Testis (tissue), 3 donors: Measurements from ENCODE around the gene CFAP299. TPM values are rescaled to one million over a fixed set of nuclear protein-coding genes. Genes with fewer than 3 reads are reported as not detected.

ENCODE experiments used
- DNase-seq: peaks from one replicate; pipeline ENCODE4 v3.0.0-alpha.2; 2019
- H3K27ac ChIP-seq, 2 donors: fragments of 200-600 bp; sonication (generic); one replicate each; pipeline ENCODE4 v1.5.1; 2019
- H3K27me3 ChIP-seq: fragments of 200-600 bp; sonication (generic); one replicate; pipeline ENCODE4 v1.5.1; 2019
- H3K36me3 ChIP-seq: fragments of 200-600 bp; sonication (generic); one replicate; pipeline ENCODE4 v1.5.1; 2017; ENCODE audit warnings: low read depth; ENCODE audit errors: missing control alignments
- H3K4me1 ChIP-seq: fragments of 200-600 bp; sonication (generic); one replicate; pipeline ENCODE4 v1.5.1; 2019
- H3K4me3 ChIP-seq, 2 donors: fragments of 200-600 bp; sonication (generic); one replicate each; pipeline ENCODE4 v1.5.1; 2017 to 2019
- H3K9me3 ChIP-seq: fragments of 200-600 bp; sonication (generic); one replicate; pipeline ENCODE4 v1.5.1; 2017
- POLR2A ChIP-seq: fragments of 450-650 bp; IDR thresholded peaks from one replicate; pipeline ENCODE4 v1.6.1; 2017; ENCODE audit warnings: antibody characterized with exemption, mild to moderate bottlenecking, moderate library complexity
- WGBS, 2 donors: methylation state at CpG; one replicate each; pipeline ENCODE4 v1.1.5; 2018; 5-methylcytosine and 5-hydroxymethylcytosine counted together
- intact Hi-C: fragments of 100-400 bp; cut with DNase I; formaldehyde crosslinking; loops from one replicate; pipeline ENCODE4 v1.15.1; 2023; ENCODE audit warnings: low total_unique reads
- polyA plus RNA-seq: library from polyadenylated mRNA; stranded (reverse); fragments of 350-450 nt; fragmentation: Illumina TruSeq; extraction: RNeasy Lipid Tissue Mini Kit (QIAGEN cat#74804); gene quantifications from one replicate; pipeline ENCODE4 v1.2.3, GENCODE V29; 2014; ENCODE audit warnings: low read depth, low replicate concordance; ENCODE audit not compliant: insufficient read depth
- total RNA-seq, 2 donors: library from RNA; depleted of rRNA; stranded (reverse); fragments of >200 nt; gene quantifications; one replicate each; pipeline ENCODE4 v1.2.3, GENCODE V29; 2016
- TF ChIP-seq, protein P1 (sequence below), 3 experiments: fragments of 450-650 bp in 2 of 3; fragments of 200-600 bp in 1 of 3; sonication (generic) in 1 of 3; IDR thresholded peaks; one replicate each; pipeline ENCODE4 v1.5.1; 2016 to 2019; ENCODE audit warnings: antibody characterized with exemption in 3 of 3, mild to moderate bottlenecking in 2 of 3, moderate library complexity in 1 of 3

CFAP299 gene
- total and polyA plus RNA-seq, 3 donors from 2014 or later = 18.1 to 51.9 (median 21.4) TPM

DNA sequence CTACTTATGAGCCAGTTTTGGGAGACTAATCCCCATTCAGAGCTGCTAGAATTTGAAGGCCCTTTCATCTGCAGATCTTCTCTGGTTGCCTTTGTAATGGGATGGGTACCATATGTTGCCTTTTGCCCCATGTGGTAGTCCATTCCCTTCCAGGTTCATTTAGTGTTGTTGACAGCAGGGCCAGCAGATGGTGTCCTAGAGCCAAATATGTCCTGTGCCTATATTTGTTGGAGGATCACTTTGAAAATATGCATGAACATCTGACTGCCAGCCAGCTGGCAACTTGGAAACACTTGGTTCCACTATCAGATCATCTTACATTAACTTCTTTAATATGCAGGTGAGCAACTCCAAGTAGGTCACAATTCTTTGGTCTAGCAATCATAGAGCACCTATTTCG lies 30.4 kb downstream of the CFAP299 start:
- 87 to 93% methylated on average over 1 of the region's 1 CpG for WGBS, 2 donors
- intact Hi-C loops = no loop called here

DNA sequence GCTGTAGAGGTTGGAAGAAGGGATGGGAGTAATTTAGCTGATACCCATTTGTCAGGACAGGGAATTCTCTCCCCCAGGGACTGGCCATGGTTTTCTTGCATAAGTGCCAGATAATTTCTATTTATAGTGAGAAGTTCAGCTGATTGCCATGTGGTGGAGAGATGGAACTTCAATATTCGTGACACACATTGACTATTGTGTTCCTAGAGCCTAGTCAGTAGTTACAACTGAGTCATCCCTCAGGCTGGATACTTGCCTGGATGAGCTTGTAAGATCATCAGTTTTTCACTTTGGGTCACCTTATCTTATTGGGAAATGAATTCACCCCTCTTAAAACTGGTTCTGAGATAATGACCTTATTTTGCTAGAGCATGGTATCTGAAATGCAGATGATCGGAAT lies 32.2 kb downstream of the CFAP299 start:
- intact Hi-C loops = no loop called here
- no peaks in the 10 kb centered on the region for H3K27me3 ChIP-seq
- H3K9me3 ChIP-seq = no peaks in the 10 kb centered on the region
- H3K4me1 ChIP-seq = no peaks in the 10 kb centered on the region
- H3K36me3 ChIP-seq = no peaks in the 10 kb centered on the region
- DNase-seq = no peak
- no peak overlapping the region for H3K27ac ChIP-seq
- H3K4me3 ChIP-seq = no peak overlapping the region
- no peak for TF ChIP-seq POLR2A
- WGBS, 2 donors = 92 to 93% methylated on average over 2 of the region's 2 CpGs

More for the DNA sequence above, 30.4 kb downstream of the CFAP299 start:
- Histone ChIP-seq H3K9me3 (no peaks in the 10 kb centered on the region), H3K4me3 (no peak overlapping the region), H3K27me3 (no peaks in the 10 kb centered on the region), H3K27ac (no peak overlapping the region), H3K36me3 (no peaks in the 10 kb centered on the region), H3K4me1 (no peaks in the 10 kb centered on the region)
- peak; percentile 54 for DNase-seq
- TF ChIP-seq POLR2A = no peak
- TF ChIP-seq, protein P1, sequence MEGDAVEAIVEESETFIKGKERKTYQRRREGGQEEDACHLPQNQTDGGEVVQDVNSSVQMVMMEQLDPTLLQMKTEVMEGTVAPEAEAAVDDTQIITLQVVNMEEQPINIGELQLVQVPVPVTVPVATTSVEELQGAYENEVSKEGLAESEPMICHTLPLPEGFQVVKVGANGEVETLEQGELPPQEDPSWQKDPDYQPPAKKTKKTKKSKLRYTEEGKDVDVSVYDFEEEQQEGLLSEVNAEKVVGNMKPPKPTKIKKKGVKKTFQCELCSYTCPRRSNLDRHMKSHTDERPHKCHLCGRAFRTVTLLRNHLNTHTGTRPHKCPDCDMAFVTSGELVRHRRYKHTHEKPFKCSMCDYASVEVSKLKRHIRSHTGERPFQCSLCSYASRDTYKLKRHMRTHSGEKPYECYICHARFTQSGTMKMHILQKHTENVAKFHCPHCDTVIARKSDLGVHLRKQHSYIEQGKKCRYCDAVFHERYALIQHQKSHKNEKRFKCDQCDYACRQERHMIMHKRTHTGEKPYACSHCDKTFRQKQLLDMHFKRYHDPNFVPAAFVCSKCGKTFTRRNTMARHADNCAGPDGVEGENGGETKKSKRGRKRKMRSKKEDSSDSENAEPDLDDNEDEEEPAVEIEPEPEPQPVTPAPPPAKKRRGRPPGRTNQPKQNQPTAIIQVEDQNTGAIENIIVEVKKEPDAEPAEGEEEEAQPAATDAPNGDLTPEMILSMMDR (IDR thresholded peaks at IDR 0.05) = peak in 2 of 3 experiments; percentile 23 to 49

DNA sequence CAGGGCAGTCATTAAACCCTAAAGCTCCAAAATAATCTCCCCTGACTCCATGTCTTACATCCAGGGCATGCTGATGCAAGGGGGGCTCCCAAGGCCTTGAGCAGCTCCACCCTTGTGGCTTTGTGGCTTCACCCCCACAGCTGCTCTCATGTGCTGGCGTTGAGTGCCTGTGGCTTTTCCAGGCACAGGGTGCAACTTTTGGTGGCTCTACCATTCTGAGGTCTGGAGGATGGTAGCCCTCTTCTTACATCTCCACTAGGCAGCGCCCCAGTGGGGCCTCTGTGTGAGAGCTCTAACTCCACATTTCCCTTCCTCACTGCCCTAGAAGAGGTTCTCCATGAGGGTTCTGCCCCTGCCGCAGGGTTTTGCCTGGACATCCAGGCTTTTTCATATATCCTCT lies 35.1 kb downstream of the CFAP299 start:
- TF ChIP-seq, protein P1 (IDR thresholded peaks at IDR 0.05) = no peak
- no peak for TF ChIP-seq POLR2A
- intact Hi-C loops = no loop called here
- 83 to 92% methylated on average over 2 to 3 of the region's 3 CpGs for WGBS, 2 donors

DNA sequence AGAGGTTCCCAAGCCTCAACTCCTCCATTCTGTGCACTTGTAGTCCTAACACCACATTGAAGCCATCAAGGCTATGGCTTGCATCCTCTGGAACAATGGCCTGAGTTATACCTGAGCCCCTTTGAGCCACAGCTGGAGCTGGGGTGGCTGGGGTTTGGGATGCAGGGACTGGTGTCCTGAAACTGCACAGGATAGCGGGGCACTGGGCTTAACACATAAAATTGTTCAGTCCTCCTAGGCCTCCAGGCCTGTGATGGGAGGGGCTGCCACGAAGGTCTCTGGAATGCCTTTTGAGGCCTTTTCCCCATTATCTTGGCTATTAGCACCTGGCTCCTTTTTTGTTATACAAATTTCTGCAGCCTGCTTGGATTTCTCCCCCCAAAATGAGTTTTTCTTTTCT lies 35.5 kb downstream of the CFAP299 start:
- Histone ChIP-seq H3K27ac (no peak overlapping the region), H3K4me1 (no peaks in the 10 kb centered on the region), H3K36me3 (no peaks in the 10 kb centered on the region), H3K4me3 (no peak overlapping the region), H3K27me3 (no peaks in the 10 kb centered on the region), H3K9me3 (no peaks in the 10 kb centered on the region)
- intact Hi-C loops = no loop called here
- WGBS, 2 donors = 88% methylated on average over 2 of the region's 2 CpGs
- DNase-seq = no peak
- TF ChIP-seq, protein P1 (IDR thresholded peaks at IDR 0.05) = no peak
- TF ChIP-seq POLR2A = no peak

More for the DNA sequence above, 35.1 kb downstream of the CFAP299 start:
- Histone ChIP-seq H3K4me1 (no peaks in the 10 kb centered on the region), H3K27me3 (no peaks in the 10 kb centered on the region), H3K36me3 (no peaks in the 10 kb centered on the region), H3K27ac (no peak overlapping the region), H3K9me3 (no peaks in the 10 kb centered on the region), H3K4me3 (no peak overlapping the region)
- no peak for DNase-seq

DNA sequence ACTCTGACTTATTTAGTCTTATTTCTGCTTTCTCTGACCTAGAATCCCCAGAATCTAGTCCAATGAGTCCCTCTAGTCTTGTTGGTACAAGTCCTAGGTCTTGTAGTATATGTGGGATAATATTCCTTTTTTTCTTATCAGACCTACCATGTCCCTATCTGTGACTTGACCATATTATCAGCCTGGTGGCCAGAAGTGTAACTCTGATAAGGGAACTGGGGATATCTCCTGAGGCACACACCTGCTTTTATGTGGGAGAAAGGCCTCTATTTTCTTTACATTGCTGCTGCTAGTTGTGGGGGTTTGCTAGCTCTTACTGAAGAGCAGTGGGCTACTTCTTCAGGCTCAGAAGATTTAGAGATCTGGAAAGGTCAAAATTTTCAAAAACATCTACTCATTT lies 38.6 kb downstream of the CFAP299 start:
- DNase-seq = no peak
- TF ChIP-seq POLR2A = no peak
- TF ChIP-seq, protein P1 (IDR thresholded peaks at IDR 0.05) = no peak

More for the DNA sequence above, 38.6 kb downstream of the CFAP299 start:
- Histone ChIP-seq H3K27ac (no peak overlapping the region), H3K4me1 (no peaks in the 10 kb centered on the region), H3K36me3 (no peaks in the 10 kb centered on the region), H3K27me3 (no peaks in the 10 kb centered on the region), H3K9me3 (no peaks in the 10 kb centered on the region), H3K4me3 (no peak overlapping the region)
- intact Hi-C loops = no loop called here
